Suppressor macrophage treated with lipopolysaccharide for 4 hours (primary cell): Measurements from ENCODE around the gene C19orf67.

Experiments used
- DNase-seq: peaks from one replicate; pipeline ENCODE4 v3.0.0-alpha.2; 2020

C19orf67 gene

GRCh38 chr19:14107581-14108461 lies 22.2 kb upstream of the C19orf67 start:
- no peak for DNase-seq

GRCh38 chr19:14106840-14107239 lies 21.3 kb upstream of the C19orf67 start:
- no peak for DNase-seq

GRCh38 chr19:14105680-14106079 lies 20.1 kb upstream of the C19orf67 start:
- no peak for DNase-seq

GRCh38 chr19:14103310-14103709 lies 17.7 kb upstream of the C19orf67 start:
- no peak for DNase-seq

GRCh38 chr19:14102756-14103155 lies 17.2 kb upstream of the C19orf67 start:
- DNase-seq = no peak

GRCh38 chr19:14102102-14102696 lies 16.6 kb upstream of the C19orf67 start:
- DNase-seq = no peak

GRCh38 chr19:14101003-14101545 lies 15.5 kb upstream of the C19orf67 start:
- no peak for DNase-seq

- no peak for DNase-seq
These were observed 12.1 kb upstream of the C19orf67 start for GRCh38 chr19:14097532-14098151.

GRCh38 chr19:14096272-14096992 lies 10.8 kb upstream of the C19orf67 start:
- DNase-seq = no peak

- no peak for DNase-seq
These were observed 9.3 kb upstream of the C19orf67 start for GRCh38 chr19:14094854-14095253.

- no peak for DNase-seq
These were observed 7.7 kb upstream of the C19orf67 start for GRCh38 chr19:14093117-14093823.

- DNase-seq = no peak
These were observed 6.4 kb upstream of the C19orf67 start for GRCh38 chr19:14091813-14092462.

GRCh38 chr19:14091081-14091812 lies 5.7 kb upstream of the C19orf67 start:
- peak; percentile 53 for DNase-seq

- peak; percentile 44 for DNase-seq
These were observed 5.0 kb upstream of the C19orf67 start, which contains the start of gene SAMD1 for GRCh38 chr19:14090509-14091080. TSS of gene SAMD1 (minus strand) at chr19:14090751.

GRCh38 chr19:14089662-14090508 lies 4.3 kb upstream of the C19orf67 start:
- DNase-seq = peak; percentile 61

- DNase-seq = no peak
These were observed 3.8 kb upstream of the C19orf67 start for GRCh38 chr19:14089412-14089661.

GRCh38 chr19:14088634-14089411 lies 3.2 kb upstream of the C19orf67 start:
- DNase-seq = no peak

GRCh38 chr19:14086098-14086497 lies 515 bp upstream of the C19orf67 start:
- no peak for DNase-seq

GRCh38 chr19:14082675-14082960 lies 3.0 kb downstream of the C19orf67 start:
- no peak for DNase-seq
